Tibial nerve (tissue), 4 donors: ENCODE results near the gene SLCO2A1. TPM values are rescaled to one million over a fixed set of nuclear protein-coding genes. Genes with fewer than 3 reads are reported as not detected.
A peak's percentile ranks its signal among the peaks of the same experiment; 100 is the strongest.

Experiments used
- DNase-seq, 2 donors: peaks; one replicate each; pipeline ENCODE4 v3.0.0-alpha.2; 2019; ENCODE audit warnings: low spot score in 2 of 2
- H3K27ac ChIP-seq, 4 donors: fragments of 200-600 bp; sonication (generic) in 3 of 4; one replicate each; pipeline ENCODE4 v1.5.1; 2017 to 2019; ENCODE audit warnings: mild to moderate bottlenecking in 1 of 4
- H3K27me3 ChIP-seq, 2 donors: fragments of 200-600 bp; sonication (generic) in 1 of 2; one replicate each; pipeline versions ENCODE4 v1.5.1 to v1.6.0; 2017 to 2019
- H3K36me3 ChIP-seq, 3 donors: fragments of 200-600 bp; sonication (generic); one replicate each; pipeline ENCODE4 v1.5.1; 2018 to 2019
- H3K4me1 ChIP-seq, 4 donors: fragments of 200-600 bp; sonication (generic) in 3 of 4; one replicate each; pipeline ENCODE4 v1.5.1; 2017 to 2019
- H3K4me3 ChIP-seq, 4 donors: fragments of 200-600 bp; sonication (generic) in 3 of 4; one replicate each; pipeline ENCODE4 v1.5.1; 2017 to 2019; ENCODE audit warnings: mild to moderate bottlenecking in 1 of 4, moderate library complexity in 1 of 4
- H3K9me3 ChIP-seq, 4 donors: fragments of 200-600 bp; sonication (generic) in 3 of 4; one replicate each; pipeline ENCODE4 v1.5.1; 2017 to 2019
- EP300 ChIP-seq, 2 donors: sonication (generic); formaldehyde crosslinking; IDR thresholded peaks; one replicate each; pipeline ENCODE4 v1.6.1; 2017; ENCODE audit warnings: antibody characterized with exemption in 2 of 2, mild to moderate bottlenecking in 1 of 2
- POLR2A ChIP-seq, 2 donors: fragments of 450-650 bp; IDR thresholded peaks; one replicate each; pipeline ENCODE4 v1.6.1; 2017; ENCODE audit warnings: antibody characterized with exemption in 2 of 2, mild to moderate bottlenecking in 2 of 2, moderate library complexity in 2 of 2
- WGBS, 2 donors: methylation state at CpG; one replicate each; pipeline ENCODE4 v1.1.5; 2018; 5-methylcytosine and 5-hydroxymethylcytosine counted together
- total RNA-seq, 4 donors: library from RNA; depleted of rRNA; stranded (reverse); fragments of >200 nt; gene quantifications; one replicate each; pipeline ENCODE4 v1.1.0, GENCODE V29; 2016
- TF ChIP-seq, protein P1 (sequence below), 5 experiments: fragments of 200-600 bp in 3 of 5; fragments of 450-650 bp in 2 of 5; sonication (generic) in 3 of 5; IDR thresholded peaks; one replicate each; pipeline ENCODE4 v1.5.1; 2016 to 2019; ENCODE audit warnings: antibody characterized with exemption in 5 of 5, mild to moderate bottlenecking in 3 of 5, moderate library complexity in 2 of 5

The SLCO2A1 gene
- total RNA-seq, 4 donors from 2014 or later, result 8.8 to 22.9 (median 12.2) TPM

DNA sequence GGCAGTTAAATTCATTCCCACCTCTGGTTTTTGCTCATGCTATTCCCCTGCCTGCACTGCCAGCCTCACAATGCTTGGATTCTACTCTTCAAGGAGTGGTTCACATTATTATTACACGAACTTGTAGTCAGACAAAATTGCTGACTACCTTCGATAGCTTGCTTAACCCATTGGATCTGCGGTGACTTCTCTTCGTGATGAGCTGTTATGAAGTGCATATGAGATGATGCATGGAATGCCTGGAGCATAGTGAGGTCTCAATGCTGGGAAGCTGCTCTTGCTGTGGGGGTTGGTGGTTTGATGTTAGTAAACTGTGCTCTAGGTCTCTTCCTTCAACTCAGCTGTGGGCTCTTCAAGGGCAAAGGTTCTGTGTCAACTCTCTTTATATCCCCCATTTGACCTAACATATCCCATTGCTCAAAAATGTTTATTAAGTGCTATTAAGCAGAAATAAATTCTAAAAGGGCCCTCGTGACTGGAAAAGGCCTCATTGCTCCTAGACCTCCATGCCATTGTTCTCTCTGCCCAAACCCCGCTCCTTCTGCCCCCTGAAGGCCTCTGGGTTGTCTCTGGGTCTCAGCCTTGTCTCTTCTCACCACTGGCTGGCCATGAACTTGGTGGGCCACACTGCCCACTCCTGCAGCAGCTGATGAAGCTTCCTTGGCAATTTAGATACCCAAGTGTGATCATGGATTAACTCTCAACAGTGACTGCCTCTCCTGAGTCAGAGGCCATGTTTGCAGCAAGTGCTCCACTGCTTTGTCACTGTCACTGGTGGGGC is 4.5 kb upstream of the SLCO2A1 start:
- Histone ChIP-seq H3K4me3 (no peak overlapping the region), H3K9me3 (no peaks in the 10 kb centered on the region), H3K36me3 (no peaks in the 10 kb centered on the region), H3K27me3 (peaks cover 0 to 8% of the 10 kb centered on the region in 2 donors), H3K27ac (peak overlapping the region in 1 of 4 donors; percentile 41), H3K4me1 (peaks cover 0 to 15% (median 3%) of the 10 kb centered on the region in 4 donors)
- DNase-seq, result no peak
- 78 to 84% methylated on average over 6 of the region's 6 CpGs for WGBS, 2 donors
- TF ChIP-seq, protein P1, sequence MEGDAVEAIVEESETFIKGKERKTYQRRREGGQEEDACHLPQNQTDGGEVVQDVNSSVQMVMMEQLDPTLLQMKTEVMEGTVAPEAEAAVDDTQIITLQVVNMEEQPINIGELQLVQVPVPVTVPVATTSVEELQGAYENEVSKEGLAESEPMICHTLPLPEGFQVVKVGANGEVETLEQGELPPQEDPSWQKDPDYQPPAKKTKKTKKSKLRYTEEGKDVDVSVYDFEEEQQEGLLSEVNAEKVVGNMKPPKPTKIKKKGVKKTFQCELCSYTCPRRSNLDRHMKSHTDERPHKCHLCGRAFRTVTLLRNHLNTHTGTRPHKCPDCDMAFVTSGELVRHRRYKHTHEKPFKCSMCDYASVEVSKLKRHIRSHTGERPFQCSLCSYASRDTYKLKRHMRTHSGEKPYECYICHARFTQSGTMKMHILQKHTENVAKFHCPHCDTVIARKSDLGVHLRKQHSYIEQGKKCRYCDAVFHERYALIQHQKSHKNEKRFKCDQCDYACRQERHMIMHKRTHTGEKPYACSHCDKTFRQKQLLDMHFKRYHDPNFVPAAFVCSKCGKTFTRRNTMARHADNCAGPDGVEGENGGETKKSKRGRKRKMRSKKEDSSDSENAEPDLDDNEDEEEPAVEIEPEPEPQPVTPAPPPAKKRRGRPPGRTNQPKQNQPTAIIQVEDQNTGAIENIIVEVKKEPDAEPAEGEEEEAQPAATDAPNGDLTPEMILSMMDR (IDR thresholded peaks at IDR 0.05), result no peak
- no peak for TF ChIP-seq EP300 (IDR thresholded peaks at IDR 0.05)
- no peak for TF ChIP-seq POLR2A (IDR thresholded peaks at IDR 0.05)

DNA sequence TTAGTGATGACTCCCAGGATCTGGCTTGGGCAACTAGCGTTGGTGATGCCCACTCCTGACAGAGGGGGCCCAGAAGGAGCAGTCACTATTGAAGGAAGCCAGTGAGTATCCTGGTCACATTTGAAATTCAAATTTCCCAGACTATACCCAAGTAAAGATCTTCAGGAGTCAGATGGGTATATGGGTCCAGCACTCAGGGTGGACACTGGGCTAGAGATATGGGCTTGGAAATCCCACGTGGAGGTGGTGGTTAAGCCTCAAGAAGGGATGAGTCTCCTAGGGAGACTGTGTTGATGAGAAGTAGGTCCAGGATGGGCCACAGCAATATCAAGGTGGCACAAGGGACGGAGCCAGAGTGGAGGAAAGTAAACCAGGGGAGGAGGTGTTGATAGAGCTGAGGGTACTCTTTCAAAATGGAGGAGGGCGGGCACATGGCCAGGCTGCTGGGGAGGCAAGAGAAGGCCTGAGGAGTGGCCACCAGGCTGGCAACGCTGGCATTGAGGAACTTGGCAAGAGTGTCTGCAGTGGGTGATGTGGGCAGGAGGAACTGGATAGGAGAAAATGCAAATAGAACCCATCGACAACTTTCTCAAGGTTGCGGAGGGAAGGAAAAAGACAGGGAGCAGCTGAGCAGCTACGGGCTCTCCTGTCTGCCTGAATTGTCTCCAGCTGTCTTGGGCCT is 3.7 kb upstream of the SLCO2A1 start:
- Histone ChIP-seq H3K27ac (no peak overlapping the region), H3K36me3 (no peaks in the 10 kb centered on the region), H3K27me3 (peaks cover 0 to 16% of the 10 kb centered on the region in 2 donors), H3K4me1 (peaks cover 0 to 17% (median 3%) of the 10 kb centered on the region in 4 donors), H3K9me3 (no peaks in the 10 kb centered on the region), H3K4me3 (no peak overlapping the region)
- WGBS, 2 donors, result 87 to 89% methylated on average over 8 of the region's 8 CpGs
- TF ChIP-seq POLR2A (IDR thresholded peaks at IDR 0.05), result no peak
- TF ChIP-seq, protein P1 (IDR thresholded peaks at IDR 0.05), result no peak
- no peak for TF ChIP-seq EP300 (IDR thresholded peaks at IDR 0.05)
- DNase-seq, result no peak

DNA sequence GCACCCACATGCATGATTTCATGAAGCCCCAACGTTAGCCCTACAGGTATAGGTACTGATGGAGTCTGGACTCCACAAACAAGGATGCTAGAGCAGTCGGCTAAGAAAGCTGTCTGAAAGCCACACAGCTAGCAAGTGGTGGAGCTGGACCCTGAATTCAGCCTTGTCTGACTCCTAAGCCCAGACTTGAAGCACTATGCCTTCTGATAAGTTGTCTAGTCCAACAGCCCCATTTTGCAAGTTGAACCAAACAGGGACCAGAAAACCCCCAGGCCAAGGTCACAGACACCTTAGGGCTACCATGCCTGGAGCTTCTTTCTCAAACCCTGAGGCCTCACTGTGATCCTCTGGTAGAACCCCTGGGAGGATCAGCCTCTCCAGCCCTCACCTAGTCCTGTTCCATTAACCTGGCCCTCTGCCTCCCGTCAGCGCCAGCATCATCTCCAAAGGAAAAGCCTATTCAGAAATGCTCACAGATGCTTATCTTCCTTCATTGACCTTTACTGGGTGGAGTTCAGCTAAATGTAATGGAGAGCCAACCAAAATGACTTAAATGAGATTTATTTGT is 1.7 kb upstream of the SLCO2A1 start:
- H3K36me3 ChIP-seq, result no peaks in the 10 kb centered on the region
- no peaks in the 10 kb centered on the region for H3K9me3 ChIP-seq
- 76 to 97% methylated on average over 2 to 4 of the region's 4 CpGs for WGBS, 2 donors
- TF ChIP-seq EP300 (IDR thresholded peaks at IDR 0.05), result no peak
- TF ChIP-seq, protein P1 (IDR thresholded peaks at IDR 0.05), result no peak
- TF ChIP-seq POLR2A (IDR thresholded peaks at IDR 0.05), result no peak
- peaks cover 0 to 17% (median 3%) of the 10 kb centered on the region in 4 donors for H3K4me1 ChIP-seq
- H3K27me3 ChIP-seq, result peaks cover 0 to 23% of the 10 kb centered on the region in 2 donors
- no peak overlapping the region for H3K4me3 ChIP-seq
- no peak for DNase-seq
- peak overlapping the region in 1 of 4 donors; percentile 33 for H3K27ac ChIP-seq

DNA sequence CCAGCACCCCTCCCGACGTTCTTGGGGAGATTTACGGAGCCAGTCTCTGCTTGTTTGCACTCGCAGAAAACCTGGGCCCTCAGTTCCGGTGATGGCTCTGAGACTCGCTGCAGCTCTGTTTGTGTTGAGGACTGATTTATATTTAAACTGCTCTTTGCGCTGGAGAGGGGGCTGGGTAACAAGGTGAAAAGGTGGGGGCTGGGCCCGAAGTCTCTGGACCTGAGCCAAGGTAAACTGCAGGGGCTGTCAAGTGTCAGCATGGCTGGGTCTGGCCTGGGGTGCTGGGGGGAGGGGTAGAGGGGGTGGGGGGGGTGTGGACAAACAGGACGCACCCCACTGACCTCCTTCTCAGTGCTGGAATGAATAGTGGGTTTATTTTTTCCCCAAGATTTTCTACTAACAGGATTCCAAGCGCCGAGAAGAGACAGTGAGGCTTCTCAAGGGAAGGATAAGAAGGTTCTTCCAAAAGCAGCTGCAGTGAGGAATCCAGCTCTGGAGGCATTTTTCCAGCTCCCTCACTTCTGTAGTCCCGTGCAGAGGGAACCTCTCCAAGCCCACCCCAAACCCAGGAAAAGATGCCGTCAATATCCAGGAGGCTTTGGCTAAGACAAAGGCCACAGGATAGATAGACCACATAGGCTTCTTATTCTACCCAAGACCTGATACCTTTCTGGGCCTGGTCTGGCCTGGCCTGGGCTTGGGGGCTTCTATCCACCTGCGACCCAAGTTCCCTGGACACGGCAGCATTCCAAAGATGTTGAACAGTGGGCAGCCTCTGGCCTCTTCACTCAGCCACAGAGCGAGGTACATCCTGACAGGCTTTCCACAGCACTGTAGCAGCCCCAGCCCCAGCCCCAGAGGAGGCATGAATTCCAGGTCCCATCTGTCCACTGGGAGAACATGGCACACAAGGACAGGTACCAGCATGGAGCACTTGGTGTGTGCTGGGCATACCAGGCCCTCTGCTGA is 938 bp upstream of the SLCO2A1 start:
- Histone ChIP-seq H3K9me3 (no peaks in the 10 kb centered on the region), H3K4me1 (peaks cover 0 to 17% (median 3%) of the 10 kb centered on the region in 4 donors), H3K4me3 (peak overlapping the region in 3 of 4 donors; percentile 34 to 70 (median 41)), H3K27ac (peak overlapping the region in 2 of 4 donors; percentile 67 to 81), H3K36me3 (no peaks in the 10 kb centered on the region), H3K27me3 (peaks cover 0 to 23% of the 10 kb centered on the region in 2 donors)
- TF ChIP-seq EP300 (IDR thresholded peaks at IDR 0.05) (no peak), POLR2A (IDR thresholded peaks at IDR 0.05) (no peak)
- TF ChIP-seq, protein P1 (IDR thresholded peaks at IDR 0.05), result no peak
- no peak for DNase-seq
- WGBS, 2 donors, result 21 to 25% methylated on average over 16 of the region's 16 CpGs
